HL-60 (cell line): ENCODE data around the gene TRIM17.

ENCODE experiments used
- DNase-seq, 2 experiments: peaks; one replicate each; pipeline ENCODE4 v3.0.0-alpha.2; 2010 to 2020; ENCODE audit warnings: low read depth in 1 of 2, low spot score in 1 of 2
- H3K27ac ChIP-seq: fragments of 250-450 bp; sonication (Bioruptor Pico); replicated peaks from 2 replicates; pipeline ENCODE4 v1.5.1; 2020; ENCODE audit warnings: mild to moderate bottlenecking, moderate library complexity
- H3K27me3 ChIP-seq: fragments of 250-450 bp; sonication (Bioruptor Pico); 2 replicates; pipeline ENCODE4 v1.5.1; 2021; ENCODE audit warnings: mild to moderate bottlenecking, moderate library complexity; ENCODE audit not compliant: insufficient read depth, poor library complexity, severe bottlenecking
- H3K4me3 ChIP-seq: replicated peaks from 2 replicates; pipeline ENCODE4 v1.5.1; 2011; ENCODE audit warnings: mild to moderate bottlenecking, control low read depth, low read length; ENCODE audit not compliant: insufficient read depth
- CTCF ChIP-seq: IDR thresholded peaks from one replicate; pipeline ENCODE4 v1.5.1; 2011; ENCODE audit warnings: low read length, control low read depth, inconsistent platforms; ENCODE audit not compliant: insufficient read depth
- GABPA ChIP-seq: IDR thresholded peaks from 2 replicates; pipeline ENCODE4 v1.6.1; 2012; ENCODE audit warnings: low read depth
- POLR2AphosphoS5 ChIP-seq: IDR thresholded peaks from 2 replicates; pipeline ENCODE4 v1.6.1; 2012; ENCODE audit warnings: low read depth
- REST ChIP-seq: IDR thresholded peaks from 2 replicates; pipeline ENCODE4 v1.6.1; 2012; ENCODE audit warnings: low read depth; ENCODE audit not compliant: insufficient replicate concordance
- SPI1 ChIP-seq: IDR thresholded peaks from 2 replicates; pipeline ENCODE4 v1.6.1; 2012; ENCODE audit warnings: low read depth, mild to moderate bottlenecking, borderline replicate concordance

Gene TRIM17

GRCh38 chr1:228457396-228458176 lies 40.9 kb upstream of the TRIM17 start:
- peaks cover 34% of the 10 kb centered on the region for H3K27me3 ChIP-seq
- DNase-seq: peak; percentile 81 to 84
- H3K4me3 ChIP-seq: peak overlapping the region; percentile 44
- TF ChIP-seq POLR2AphosphoS5 (peak; percentile 53), GABPA (no peak)
- peak overlapping the region; percentile 62 for H3K27ac ChIP-seq

- H3K27me3 ChIP-seq: peaks cover 28% of the 10 kb centered on the region
- TF ChIP-seq CTCF (no peak), SPI1 (no peak), POLR2AphosphoS5 (no peak), REST (no peak), GABPA (no peak)
- H3K4me3 ChIP-seq: peak overlapping the region; percentile 44
- no peak for DNase-seq
- peak overlapping the region; percentile 62 for H3K27ac ChIP-seq
Observed at GRCh38 chr1:228457017-228457395, 40.3 kb upstream of the TRIM17 start.

GRCh38 chr1:228456252-228457016 lies 39.8 kb upstream of the TRIM17 start:
- H3K4me3 ChIP-seq: peak overlapping the region; percentile 44
- no peak overlapping the region for H3K27ac ChIP-seq
- no peak for DNase-seq
- H3K27me3 ChIP-seq: peaks cover 23% of the 10 kb centered on the region
- no peak for TF ChIP-seq REST
- TF ChIP-seq POLR2AphosphoS5: no peak
- no peak for TF ChIP-seq SPI1
- no peak for TF ChIP-seq CTCF
- no peak for TF ChIP-seq GABPA

- H3K4me3 ChIP-seq: no peak overlapping the region
- DNase-seq: no peak
- H3K27ac ChIP-seq: no peak overlapping the region
- peaks cover 17% of the 10 kb centered on the region for H3K27me3 ChIP-seq
- TF ChIP-seq SPI1 (no peak), GABPA (no peak), REST (no peak), CTCF (no peak), POLR2AphosphoS5 (no peak)
Observed at GRCh38 chr1:228455715-228456114, 39.1 kb upstream of the TRIM17 start.
